Measurements from ENCODE around the gene KLK7.

DNA sequence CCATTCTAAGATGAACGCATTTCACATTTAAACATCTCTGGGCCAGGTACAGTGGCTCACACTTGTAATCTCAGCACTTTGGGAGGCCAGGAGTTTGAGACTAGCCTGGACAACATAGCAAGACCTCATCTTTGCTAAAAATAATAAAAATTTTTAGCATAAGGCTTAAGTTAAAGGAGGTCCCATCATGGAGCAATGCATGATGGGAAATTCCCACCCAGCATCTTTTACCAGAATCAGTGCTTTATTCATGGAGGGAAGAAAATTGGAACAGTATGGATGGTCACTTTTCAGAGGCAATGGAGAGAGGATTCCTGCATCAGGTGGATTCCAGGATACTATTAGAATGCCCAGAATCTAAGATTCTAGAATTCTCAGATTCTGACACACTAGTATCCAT is 21.5 kb upstream of the KLK7 start:
- TF ChIP-seq, protein P1, sequence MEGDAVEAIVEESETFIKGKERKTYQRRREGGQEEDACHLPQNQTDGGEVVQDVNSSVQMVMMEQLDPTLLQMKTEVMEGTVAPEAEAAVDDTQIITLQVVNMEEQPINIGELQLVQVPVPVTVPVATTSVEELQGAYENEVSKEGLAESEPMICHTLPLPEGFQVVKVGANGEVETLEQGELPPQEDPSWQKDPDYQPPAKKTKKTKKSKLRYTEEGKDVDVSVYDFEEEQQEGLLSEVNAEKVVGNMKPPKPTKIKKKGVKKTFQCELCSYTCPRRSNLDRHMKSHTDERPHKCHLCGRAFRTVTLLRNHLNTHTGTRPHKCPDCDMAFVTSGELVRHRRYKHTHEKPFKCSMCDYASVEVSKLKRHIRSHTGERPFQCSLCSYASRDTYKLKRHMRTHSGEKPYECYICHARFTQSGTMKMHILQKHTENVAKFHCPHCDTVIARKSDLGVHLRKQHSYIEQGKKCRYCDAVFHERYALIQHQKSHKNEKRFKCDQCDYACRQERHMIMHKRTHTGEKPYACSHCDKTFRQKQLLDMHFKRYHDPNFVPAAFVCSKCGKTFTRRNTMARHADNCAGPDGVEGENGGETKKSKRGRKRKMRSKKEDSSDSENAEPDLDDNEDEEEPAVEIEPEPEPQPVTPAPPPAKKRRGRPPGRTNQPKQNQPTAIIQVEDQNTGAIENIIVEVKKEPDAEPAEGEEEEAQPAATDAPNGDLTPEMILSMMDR (IDR thresholded peaks at IDR 0.05) = no peak
- TF ChIP-seq POLR2A (IDR thresholded peaks at IDR 0.05) = no peak

Data from esophagus squamous epithelium (tissue), 4 donors.